HG03103 (cell line): ENCODE results near the gene LIMA1.
"Not testable (repeated sequence)": the region's sequence is repeated elsewhere in the genome, so short reads cannot be mapped to it uniquely, and the experiment has no call there.

ENCODE experiments used
- ATAC-seq: cut with Tn5 transposase; IDR thresholded peaks from one replicate; pipeline ENCODE4 v1.9.1; 2021; ENCODE audit warnings: low read depth; ENCODE audit not compliant: unreplicated experiment

LIMA1 gene

DNA sequence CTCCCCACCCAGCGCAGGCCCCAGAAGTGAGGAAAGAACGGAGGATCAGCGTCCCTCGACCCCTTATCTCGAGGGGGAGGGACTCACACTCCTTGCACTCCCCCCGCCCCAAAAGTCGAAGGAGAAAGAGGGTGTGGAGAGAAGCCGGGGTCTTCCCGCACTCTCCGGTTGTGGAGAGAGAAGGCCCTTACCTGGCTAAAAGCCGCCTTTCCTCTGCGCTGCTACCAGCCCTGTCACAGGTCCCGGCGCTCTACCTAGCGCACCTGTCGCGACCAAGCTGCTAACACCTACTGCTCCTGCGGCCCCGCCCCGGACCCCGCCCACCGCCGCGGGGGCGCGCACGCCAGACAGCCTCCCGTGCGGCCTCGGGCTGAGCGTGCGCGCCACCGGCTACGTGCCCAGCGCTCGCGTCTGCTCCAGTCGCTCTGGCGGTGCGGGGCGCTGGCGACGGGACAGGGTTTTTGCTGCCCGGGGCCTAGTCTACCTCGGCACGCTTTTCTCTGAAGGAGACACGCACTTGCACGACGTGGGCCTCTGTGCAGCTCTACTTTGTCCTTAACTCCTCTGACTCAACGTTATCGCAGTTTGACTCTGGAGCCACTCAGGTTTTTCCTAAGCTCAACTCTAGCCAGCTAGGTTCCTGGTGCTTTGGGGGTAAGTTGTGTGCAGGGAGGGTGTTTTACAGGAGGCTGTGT lies at the start of gene LIMA1:
TSS of gene LIMA1 (minus strand) at position 292 of the 695 bp plus-strand sequence. CDS start 34,769 bp downstream, outside the sequence.
- ATAC-seq = peak; percentile 71

GRCh38 chr12:50331745-50332144 lies 48.4 kb upstream of the LIMA1 start:
- ATAC-seq = no peak

DNA sequence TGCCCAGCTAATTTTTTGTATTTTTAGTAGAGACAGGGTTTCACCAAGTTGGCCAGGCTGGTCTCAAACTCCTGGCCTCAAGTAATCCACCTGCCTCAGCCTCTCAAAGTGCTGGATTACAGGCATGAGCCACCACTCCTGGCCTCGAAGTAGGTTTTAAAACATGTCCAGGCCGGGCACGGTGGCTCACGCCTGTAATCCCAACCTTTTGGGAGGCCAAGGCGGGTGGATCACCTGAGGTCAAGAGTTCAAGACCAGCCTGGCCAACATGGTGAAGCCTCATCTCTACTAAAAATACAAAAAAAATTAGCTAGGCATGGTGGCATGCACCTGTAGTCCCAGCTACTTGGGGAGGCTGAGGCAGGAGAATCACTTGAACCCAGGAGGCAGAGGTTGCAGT lies 45.3 kb upstream of the LIMA1 start:
- ATAC-seq = not testable (repeated sequence)

DNA sequence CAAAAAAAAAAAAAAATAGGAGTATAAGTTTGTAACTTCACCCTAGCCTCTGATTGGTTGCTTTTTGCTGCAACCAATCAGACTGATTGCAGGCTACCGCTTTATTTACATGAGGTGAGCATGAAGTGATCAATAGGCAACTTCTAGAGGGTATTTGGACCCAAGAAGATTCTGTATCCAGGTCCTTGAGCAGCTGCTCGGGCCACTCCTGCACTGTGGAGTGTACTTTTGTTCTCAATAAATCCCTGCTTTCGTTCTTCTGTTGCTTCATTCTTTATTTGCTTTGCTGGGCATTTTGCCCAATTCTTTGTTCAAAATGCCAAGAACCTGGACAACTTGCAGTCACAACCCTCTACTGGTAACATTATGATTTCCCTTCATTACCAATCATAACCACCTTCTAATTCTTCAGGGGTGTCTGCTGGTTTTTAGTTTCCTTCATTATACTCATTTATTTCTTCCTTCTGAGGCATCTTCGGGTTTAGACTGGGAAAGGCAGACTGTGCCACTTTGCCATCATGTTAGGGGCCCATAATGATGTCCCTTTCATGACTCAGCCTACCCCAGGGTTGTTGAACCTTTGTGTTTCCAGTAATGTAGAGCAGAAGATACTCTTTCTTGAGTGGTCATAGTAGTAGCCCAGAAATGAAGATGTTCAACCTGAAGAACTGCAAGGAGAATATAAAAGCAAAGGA lies 43.4 kb upstream of the LIMA1 start:
- no peak for ATAC-seq

- no peak for ATAC-seq
These were observed 42.6 kb upstream of the LIMA1 start for GRCh38 chr12:50325890-50326391.

DNA sequence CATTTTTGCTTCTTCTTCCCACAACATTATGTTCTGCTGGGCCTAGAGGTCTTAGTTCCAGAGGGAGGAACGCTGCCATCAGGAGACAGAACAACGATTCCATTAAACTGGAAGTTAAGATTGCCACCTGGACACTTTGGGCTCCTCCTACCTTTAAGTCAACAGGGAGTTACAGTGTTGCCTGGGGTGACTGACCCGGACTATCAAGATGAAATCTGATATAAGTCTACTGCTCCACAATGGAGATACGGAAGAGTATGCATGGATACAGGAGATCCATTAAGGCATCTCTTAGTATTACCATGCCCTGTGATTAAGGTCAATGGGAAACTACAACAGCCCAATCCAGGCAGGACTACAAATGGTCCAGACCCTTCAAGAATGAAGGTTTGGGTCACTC lies 41.5 kb upstream of the LIMA1 start:
- not testable (repeated sequence) for ATAC-seq

GRCh38 chr12:50324077-50324476 lies 40.8 kb upstream of the LIMA1 start:
- ATAC-seq = not testable (repeated sequence)

DNA sequence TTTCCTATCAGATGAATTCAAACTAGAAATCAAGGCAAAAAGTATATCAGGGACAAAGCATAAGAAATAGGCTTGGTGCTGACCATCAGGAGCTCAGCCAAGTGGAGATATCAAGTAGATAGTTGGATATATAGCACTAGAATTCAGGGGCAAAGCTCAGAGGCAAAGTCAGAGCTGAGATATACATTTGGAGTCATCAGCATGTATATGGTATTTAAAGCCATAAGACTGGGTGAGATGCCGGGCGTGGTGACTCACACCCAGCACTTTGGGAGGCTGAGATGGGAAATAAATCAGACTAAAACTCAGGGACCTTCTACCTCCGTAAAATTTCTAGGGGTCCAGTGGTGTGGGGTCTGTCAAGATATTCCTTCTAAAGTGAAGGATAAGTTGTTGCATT lies 38.9 kb upstream of the LIMA1 start:
- no peak for ATAC-seq

GRCh38 chr12:50317203-50317602 lies 33.9 kb upstream of the LIMA1 start:
- no peak for ATAC-seq

DNA sequence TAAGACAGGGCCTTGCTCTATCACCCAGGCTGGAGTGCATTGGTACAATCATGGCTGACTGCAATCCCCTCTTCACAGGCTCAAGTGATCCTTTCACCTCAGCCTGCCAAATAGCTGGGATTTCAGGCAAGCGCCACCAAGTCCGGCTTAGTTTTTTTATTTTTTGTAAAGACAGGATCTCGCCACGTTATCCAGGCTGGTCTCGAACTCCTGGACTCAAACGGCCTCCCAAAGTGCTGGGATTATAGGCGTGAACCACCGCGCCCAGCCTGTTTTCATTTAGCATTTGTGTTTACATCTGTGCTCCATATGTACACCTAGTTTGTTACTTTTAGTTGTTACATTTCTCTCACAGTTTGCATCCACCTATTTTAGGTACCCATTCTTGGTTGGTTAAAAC lies 32.5 kb upstream of the LIMA1 start:
- no peak for ATAC-seq

DNA sequence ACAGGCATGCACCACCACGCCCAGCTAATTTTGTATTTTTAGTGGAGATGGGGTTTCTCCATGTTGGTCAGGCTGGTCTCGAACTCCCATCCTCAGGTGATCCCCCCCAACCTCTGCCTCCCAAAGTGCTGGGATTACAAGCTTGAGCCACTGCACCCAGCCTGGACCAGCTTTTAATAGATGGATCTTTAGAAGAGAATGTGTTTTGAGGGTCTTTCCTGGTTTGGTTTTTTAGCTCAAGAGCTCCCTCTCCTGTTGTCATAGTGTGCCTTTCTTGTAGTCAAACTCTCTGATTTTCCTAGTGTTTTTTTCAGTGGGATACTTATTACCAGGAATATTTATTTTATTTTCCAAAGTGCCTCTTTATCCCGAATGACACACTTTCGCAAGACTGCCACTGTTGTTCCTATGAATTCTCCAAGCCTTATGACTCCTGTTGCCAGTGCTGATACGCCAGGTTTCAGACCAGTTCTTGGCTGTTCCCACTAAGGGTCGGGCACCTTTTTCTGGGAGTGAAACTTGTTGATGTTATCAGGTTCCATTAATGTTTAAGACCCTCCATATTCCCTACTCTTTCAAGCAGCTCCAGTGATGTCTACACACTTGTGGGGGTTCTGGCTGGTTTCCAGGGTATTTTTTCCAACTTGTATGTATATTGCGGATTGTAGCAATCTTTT lies 31.5 kb upstream of the LIMA1 start:
- no peak for ATAC-seq

DNA sequence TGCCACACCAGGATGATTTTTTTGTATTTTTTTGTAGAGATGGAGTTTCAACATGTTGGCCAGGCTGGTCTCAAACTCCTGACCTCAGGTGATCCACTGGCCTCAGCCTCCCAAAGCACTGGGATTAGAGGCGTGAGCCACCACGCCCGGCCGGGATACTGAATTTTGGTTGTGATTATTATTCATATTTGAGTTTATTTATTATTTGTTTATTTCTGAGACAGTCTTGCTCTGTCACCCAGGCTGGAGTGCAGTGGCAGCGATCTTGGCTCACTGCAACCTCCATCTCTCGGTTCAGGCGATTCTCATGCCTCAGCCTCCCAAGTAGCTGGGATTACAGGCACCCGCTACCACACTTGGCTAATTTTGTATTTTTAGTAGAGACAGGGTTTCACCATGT lies 30.7 kb upstream of the LIMA1 start:
- ATAC-seq = not testable (repeated sequence)

DNA sequence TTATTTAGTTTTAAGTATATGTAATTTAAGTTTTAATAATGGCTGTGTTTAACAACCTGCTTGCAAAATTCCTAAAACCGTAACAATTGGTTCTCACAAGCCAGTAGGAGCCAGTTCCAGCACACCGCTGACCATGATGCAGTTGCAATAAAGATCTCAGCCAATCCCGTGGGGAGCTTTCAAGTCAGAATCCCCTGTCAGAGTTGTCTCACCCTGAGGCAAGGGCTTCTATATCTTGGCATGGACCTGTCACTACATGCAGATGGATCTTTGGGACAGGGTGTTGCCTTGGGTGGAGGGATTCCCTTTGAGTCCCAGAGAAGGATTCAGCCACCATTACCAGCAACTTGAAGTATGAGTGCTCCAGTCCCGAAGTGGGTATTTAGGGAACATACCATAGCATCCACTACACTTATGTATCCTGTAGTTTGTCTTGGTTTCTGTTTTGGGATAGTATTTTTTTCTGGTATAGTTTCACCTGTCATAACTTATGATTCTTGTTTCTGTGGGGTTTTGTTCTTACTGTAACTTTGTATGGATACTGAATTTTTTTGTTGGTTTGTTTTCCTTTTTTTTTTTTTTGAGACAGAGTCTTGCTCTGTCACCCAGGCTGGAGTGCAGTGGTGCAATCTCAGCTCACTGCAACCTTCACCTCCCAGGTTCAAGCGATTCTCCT lies 30.1 kb upstream of the LIMA1 start:
- no peak for ATAC-seq

DNA sequence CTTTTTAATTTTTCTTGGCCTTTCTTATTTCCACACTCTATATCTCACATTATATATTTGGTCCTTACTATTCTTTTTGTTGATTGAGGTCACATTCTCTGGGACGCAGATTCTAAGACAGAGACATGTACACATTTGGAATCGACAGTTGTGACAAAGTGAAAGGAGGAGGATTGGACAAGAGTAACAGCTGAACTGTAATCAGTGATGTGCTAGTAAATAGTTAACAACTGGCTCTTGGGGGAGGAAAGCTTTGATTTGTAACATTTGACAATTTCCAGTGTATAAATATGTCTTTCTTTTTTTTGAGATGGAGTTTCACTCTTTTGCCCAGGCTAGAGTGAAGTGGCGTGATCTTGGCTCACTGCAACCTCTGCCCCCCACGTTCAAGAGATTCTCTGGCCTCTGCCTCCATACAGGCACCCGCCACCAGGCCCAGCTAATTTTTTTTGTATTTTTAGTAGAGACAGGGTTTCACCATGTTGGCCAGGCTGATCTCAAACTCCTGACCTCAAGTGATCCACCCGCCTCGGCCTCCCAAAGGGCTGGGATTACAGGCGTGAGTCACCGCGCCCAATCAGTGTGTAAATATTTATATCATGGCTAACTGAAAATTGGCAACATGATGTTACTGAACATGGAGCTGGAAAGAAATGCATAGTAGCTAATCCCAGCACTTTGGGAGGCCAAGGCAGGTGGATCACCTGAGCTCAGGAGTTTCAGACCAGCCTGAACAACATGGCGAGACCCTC lies 28.7 kb upstream of the LIMA1 start:
- not testable (repeated sequence) for ATAC-seq

DNA sequence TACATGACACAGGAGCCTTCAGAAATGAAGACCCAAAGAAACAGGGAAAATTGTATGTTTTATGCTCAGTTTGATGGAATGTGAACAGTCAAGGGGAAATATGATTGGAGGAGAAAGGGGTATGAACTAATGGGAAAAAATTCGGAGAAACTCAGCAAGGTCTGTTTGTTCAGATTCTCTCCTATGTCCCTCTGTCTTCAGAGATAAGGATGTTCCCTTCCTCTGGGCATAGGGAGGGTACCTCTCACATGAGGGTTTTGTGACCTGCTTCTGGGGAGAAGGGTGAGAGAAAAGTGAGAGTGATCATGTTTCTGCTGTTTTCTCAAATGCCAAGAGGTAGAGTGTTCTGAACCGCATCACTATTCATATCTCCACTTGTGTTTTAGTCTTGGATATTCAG lies 26.6 kb upstream of the LIMA1 start:
- ATAC-seq = no peak

DNA sequence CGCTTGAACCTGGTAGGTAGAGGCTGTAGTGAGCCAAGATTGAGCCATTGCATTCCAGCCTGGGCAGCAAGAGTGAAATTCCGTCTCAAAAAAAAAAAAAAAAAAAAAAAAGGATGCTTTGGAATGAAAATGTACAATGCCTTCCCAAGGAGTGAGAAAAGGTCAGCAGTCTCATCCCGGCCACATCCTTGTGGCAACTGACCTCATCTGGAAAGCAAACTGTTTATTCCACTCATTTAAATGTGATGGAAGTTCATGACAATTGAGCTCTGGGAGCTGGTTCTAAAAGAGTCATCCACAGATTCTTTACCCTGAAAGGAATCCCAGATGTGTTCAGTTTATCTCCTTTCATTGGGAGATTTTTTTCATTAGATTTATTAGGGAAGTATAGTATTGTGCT lies 19.4 kb upstream of the LIMA1 start:
- ATAC-seq = no peak

DNA sequence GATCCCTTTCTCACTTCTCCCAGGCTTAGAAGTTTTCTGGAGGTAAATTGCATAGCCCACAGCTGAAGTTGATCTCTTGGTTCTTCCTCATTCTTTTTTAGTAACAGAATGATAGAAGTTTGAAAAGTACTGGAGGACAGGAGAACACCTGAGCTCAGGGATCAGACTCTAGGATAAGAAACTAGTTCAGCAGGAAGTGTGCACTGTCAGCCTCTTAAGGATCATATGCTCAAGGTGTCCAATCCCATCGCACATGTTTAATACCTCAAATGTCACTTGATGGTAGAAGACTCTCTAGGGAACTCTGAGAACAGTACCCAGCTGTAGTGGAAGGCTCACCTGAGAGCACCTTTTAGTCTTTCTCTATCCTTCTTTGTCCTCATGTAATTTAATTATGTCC lies 14.7 kb upstream of the LIMA1 start:
- ATAC-seq = no peak

GRCh38 chr12:50297027-50297426 lies 13.7 kb upstream of the LIMA1 start:
- no peak for ATAC-seq

DNA sequence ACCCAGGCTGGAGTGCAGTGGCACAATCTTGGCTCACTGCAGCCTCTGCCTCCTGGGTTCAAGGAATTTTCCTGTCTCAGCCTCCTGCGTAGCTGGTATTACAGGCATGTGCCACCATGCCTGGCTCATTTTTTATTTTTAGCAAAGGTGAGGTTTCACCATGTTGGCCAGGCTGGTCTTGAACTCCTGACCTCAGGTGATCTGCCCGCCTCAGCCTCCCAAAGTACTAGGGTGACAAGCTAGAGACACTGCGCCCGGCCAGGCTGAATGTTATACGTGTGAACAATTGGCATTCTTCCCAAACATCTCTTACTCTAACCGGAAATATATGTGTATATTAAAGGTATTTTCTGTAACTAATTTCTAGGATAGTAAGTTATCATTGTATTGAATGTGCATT lies 13.2 kb upstream of the LIMA1 start:
- ATAC-seq = no peak

- ATAC-seq = no peak
These were observed 8.1 kb upstream of the LIMA1 start for GRCh38 chr12:50291377-50291776.
